HG03095 (cell line): ENCODE measurements around the gene PLEKHB1.
"Not testable (repeated sequence)": the region's sequence is repeated elsewhere in the genome, so short reads cannot be mapped to it uniquely, and the experiment has no call there.

Source experiments
- ATAC-seq: cut with Tn5 transposase; IDR thresholded peaks from one replicate; pipeline ENCODE4 v1.9.1; 2021; ENCODE audit warnings: moderate library complexity; ENCODE audit not compliant: unreplicated experiment

Gene PLEKHB1

GRCh38 chr11:73671701-73672100, 25.3 kb downstream of the PLEKHB1 start:
- ATAC-seq = no peak

- ATAC-seq = not testable (repeated sequence)
These were observed 30.2 kb downstream of the PLEKHB1 start for GRCh38 chr11:73676552-73676951.

GRCh38 chr11:73680687-73681086, 34.3 kb downstream of the PLEKHB1 start:
- ATAC-seq = no peak

- ATAC-seq = no peak
These were observed 47.6 kb downstream of the PLEKHB1 start for GRCh38 chr11:73693899-73694525.

GRCh38 chr11:73705053-73705452, 58.7 kb downstream of the PLEKHB1 start:
- ATAC-seq = no peak

- no peak for ATAC-seq
These were observed 64.6 kb downstream of the PLEKHB1 start for GRCh38 chr11:73710964-73711363.
